ENCODE measurements around the gene ACTR1A.
A peak's percentile ranks its signal among the peaks of the same experiment; 100 is the strongest.
"Not testable (repeated sequence)": the region's sequence is repeated elsewhere in the genome, so short reads cannot be mapped to it uniquely, and the experiment has no call there.

ACTR1A gene

DNA sequence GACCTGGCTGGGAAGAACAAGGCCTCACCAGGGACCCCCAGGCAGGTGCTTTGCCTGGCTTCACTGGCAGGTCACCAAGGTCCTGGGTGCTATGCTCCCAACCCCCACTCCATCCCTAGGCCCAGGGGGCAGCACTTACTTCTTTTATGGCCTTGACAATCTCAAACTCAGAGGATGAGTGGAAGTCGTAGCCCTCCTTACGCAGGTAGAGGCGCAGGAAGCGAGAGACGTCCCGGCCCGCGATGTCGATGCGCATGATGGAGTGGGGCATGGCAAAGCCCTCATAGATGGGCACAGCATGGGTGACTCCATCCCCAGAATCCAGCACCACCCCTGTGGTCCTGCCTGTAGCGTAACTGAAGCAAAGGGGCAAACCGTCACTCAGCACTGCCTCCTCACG, 18.5 kb downstream of the ACTR1A start:
- no peak for DNase-seq (ENCODE audit: low spot score)

- no peak for DNase-seq (ENCODE audit: low spot score)
Observed at GRCh38 chr10:102480396-102480795, 22.1 kb downstream of the ACTR1A start.

GRCh38 chr10:102479651-102480050, 22.9 kb downstream of the ACTR1A start:
- no peak for DNase-seq (ENCODE audit: low spot score)

- DNase-seq (ENCODE audit: low spot score): no peak
Observed at GRCh38 chr10:102476466-102477141, 25.9 kb downstream of the ACTR1A start.

DNA sequence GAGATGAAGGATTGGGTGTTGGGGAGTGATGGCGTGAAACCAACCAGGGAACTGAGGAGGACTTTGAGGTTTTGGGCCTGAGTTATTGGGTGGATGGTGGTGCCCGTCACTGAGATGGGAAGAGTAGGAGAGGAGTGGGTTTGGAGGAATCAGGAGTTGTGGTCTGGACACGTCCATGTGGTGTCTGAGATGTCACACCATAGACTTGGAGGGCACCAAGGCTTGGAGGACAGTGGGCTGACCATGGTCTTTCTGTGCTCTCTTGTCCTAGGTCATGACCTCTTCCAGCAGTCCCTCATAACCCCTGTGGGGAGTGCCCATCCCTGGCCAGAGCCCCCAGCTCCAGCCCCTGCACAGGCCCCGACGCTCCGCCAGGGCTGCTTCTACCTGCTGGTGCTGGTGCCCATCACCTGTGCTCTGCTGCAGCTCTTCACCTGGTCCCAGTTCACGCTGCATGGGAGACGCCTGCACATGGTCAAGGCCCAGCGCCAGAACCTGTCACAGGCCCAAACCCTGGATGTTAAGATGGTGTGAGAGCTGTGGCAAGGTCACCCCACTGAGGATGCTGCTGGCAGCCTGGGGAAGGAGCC, 27.0 kb downstream of the ACTR1A start:
- no peak for DNase-seq (ENCODE audit: low spot score)

- no peak for DNase-seq (ENCODE audit: low spot score)
Observed at GRCh38 chr10:102473445-102474331, 28.8 kb downstream of the ACTR1A start.

DNA sequence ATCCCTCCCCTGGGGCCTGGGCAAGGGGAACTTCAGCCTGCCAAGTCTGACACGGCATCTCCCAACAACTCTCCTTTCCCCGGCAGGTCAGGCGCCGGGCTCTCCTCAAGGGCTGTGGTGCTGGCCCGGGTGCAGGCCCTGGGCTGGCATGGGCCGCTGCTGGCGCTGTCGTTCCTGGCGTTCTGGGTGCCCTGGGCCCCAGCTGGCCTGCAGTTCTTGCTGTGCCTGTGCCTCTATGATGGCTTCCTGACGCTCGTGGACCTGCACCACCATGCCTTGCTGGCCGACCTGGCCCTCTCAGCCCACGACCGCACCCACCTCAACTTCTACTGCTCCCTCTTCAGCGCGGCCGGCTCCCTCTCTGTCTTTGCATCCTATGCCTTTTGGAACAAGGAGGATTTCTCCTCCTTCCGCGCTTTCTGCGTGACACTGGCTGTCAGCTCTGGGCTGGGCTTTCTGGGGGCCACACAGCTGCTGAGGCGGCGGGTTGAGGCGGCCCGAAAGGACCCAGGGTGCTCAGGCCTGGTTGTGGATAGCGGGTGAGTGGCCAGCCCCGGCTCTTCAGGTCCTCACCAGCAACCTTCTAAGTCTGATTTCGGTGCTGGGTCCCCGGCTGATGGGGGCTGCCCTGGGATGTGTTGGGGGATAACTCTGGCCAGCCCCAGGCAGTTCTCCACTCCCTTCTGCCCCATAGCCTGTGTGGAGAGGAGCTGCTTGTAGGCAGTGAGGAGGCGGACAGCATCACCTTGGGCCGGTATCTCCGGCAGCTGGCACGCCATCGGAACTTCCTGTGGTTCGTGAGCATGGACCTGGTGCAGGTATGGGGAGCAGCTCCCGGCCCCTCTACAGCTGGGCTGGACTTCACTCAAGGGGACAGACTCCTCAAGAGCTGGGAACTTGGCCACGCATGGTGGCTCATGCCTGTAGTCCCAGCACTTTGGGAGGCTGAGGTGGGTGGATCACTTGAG, 31.6 kb downstream of the ACTR1A start:
- no peak for DNase-seq (ENCODE audit: low spot score)

DNA sequence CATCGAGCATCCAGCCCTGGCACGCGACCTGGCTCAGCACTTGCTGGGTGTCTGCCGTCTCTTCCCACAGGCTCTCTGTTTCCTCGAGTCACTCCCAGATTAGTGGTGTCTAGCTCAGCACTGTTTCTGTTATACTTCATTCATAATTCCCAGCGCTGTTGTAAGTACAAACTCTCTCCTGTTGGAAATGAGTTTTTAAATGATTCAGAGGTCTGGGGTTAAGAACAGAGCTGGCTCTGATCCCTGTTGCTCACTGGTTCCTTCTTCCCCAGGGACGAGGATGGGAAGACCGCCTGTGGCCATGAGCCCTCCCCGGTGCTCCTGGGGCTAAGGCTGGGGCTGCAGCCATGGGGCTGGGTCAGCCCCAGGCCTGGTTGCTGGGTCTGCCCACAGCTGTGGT, 33.8 kb downstream of the ACTR1A start:
- no peak for DNase-seq (ENCODE audit: low spot score)

DNA sequence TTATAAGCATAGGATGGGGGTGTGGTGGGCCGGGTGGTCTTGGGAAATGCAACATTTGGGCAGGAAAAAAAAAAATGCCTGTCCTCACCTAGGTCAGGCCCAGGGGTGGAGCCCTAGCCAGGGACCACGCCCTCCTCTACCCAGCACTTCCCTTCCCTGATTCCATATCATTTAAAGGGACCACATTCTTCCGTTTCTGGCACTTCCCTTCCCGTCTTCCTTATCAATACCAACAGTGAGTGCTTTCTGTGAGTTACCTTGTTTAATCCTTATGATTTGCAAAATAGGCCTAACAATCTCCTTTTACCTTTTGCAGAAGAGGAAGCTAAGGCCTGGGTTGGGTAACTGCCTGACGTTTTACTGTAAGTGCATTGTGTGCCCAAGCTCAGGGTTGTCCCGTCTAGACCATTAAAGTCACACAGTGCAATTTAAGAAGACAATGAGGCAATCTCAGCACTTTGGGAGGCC, 34.5 kb downstream of the ACTR1A start:
- no peak for DNase-seq (ENCODE audit: low spot score)

DNA sequence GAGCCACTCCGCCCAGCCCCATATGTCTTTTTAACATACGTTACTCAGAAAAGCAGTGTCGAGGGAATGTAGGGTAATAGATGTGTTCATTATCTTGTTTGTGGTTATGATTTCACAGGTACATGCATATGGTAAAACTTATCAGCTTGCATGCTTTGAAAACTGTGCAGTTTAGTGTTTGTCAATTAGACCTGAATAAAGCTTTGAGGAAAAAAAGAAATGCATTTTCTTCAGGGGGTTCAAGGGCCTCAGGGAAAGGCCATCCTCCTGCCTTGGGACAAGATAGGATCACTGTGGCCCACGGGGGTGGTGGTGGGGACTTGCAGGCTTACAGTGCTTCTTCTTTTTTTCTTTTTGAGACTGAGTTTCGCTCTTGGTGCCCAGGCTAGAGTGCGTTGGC, 35.2 kb downstream of the ACTR1A start:
- no peak for DNase-seq (ENCODE audit: low spot score)

GRCh38 chr10:102465466-102465865, 37.0 kb downstream of the ACTR1A start:
- DNase-seq (ENCODE audit: low spot score): no peak

DNA sequence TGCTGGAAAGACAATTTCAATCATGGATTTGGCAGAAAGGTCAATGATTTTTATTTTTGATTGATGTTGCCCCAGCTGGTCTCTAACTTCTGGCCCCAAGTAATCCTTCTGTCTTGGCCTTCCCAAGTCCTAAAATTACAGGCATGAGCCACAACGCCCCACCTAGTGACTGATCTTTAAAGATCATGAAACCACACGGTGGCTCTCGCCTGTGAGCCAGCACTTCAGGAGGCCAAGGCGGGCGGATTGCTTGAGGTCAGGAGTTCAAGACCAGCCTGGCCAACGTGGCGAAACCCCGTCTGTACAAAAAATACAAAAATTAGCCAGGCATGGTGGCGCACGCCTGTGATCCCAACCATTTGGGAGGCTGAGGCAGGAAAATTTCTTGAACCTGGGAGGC, 38.5 kb downstream of the ACTR1A start:
- DNase-seq (ENCODE audit: low spot score): no peak

DNA sequence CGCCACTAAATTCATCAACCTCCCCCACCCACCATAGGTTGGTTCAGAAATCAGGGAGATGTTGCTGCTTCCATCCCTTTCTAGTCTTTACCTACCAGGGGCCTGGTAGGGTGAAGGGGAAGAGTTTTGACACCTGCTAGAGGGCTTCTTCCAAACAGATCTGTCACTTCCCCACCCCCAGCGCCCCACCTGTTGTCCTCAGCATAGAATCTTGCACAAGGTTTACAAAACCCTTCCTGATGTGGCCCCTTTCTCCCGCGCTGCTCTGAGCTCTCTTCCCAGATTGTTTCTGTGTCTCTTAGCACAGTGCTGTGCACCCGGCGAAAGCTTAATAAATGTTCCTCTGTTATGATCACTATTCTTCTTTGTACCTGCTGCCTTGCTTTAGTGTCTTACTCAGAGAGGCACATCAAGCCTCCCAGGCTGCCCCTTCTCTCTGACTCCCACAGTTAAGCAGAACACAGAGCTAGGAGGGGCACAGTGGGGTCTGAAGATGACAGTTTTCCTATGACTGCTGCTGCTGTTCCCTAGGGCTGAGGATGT, 39.9 kb downstream of the ACTR1A start:
- no peak for DNase-seq (ENCODE audit: low spot score)

GRCh38 chr10:102461187-102462054, 41.1 kb downstream of the ACTR1A start:
- peak; percentile 87 for DNase-seq (ENCODE audit: low spot score)

- no peak for DNase-seq (ENCODE audit: low spot score)
Observed at GRCh38 chr10:102460836-102461186, 41.7 kb downstream of the ACTR1A start.

DNA sequence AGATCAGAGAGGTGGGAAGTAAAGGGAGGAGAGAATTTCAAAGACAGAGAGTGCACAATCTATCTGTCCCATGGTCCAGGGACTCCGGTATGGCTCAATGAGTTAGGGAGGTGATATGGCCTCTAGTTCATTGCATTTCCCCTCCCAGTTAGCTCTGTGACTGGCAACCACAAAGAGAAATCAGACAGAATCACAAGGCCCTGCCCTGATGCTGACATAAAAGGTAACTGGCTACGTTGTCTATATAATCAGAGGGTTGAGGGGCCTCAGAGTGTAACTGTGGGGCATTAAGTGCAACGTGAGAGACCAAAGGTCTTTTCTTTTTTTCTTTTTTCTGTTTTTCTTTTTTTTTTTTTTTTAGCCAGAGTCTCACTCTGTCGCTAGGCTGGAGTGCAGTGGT, 43.9 kb downstream of the ACTR1A start:
- no peak for DNase-seq (ENCODE audit: low spot score)

DNA sequence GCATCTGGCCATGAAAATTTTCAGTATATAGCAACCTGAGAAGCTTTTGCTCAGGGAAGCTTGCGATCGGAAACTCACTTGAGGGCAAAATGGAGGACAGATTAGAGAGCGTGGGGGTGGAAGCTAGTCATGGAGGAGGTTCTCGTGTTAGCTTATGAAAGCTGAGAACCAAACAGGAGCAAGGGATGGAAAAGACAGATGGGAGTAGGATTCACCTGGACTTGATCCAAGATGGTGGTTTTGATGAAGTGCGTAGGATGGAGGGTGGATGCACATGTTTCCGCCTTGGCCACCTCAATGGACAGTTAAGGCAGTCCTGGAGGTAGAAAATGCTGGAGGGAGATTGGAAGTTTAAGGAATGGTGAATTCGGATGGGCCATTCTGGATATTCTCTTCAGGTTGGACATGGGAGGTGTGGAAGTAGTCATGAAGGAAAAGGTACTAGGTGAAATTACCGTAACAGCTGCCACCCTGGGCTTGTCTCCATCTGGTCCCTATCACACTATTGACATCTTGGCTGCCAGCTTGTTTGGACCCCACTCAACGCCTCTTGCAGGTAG, 44.8 kb downstream of the ACTR1A start:
- no peak for DNase-seq (ENCODE audit: low spot score)

GRCh38 chr10:102455893-102456471, 46.5 kb downstream of the ACTR1A start:
- DNase-seq (ENCODE audit: low spot score): no peak

DNA sequence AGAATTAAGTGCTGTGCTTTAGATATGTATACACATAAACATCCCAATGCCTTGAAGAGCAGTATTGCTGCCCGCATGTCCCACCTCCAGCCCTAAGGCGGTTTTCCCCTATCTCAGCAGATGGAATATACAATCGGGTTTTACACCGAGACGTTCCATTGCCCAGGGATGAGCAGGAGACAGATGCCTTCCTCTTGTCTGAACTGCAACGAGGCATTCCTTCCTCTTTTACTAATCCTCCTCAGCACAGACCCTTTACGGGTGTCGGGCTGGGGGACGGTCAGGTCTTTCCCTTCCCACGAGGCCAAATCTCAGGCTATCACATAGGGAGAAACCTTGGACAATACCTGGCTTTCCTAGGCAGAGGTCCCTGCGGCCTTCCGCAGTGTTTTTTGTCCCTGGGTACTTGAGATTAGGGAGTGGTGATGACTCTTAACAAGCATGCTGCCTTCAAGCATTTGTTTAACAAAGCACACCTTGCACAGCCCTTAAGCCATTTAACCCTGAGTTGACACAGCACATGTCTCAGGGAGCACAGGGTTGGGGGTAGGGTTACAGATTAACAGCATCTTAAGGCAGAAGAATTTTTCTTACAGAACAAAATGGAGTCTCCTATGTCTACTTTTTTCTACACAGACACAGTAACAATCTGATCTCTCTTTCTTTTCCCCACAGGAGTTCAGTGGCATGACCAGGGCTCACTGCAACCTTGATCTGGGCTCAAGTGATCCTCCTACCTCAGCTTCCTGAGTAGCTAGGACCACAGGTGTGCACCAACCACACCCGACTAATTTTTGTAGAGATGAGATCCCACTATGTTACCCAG, 47.6 kb downstream of the ACTR1A start:
- not testable (repeated sequence) for DNase-seq (ENCODE audit: low spot score)
